Inflammatory macrophage (primary cell): ENCODE data around the gene AQP9.

Source experiments
- DNase-seq, 2 donors: peaks; one replicate each; pipeline ENCODE4 v3.0.0-alpha.2; 2020 to 2022

AQP9 gene

GRCh38 chr15:58228718-58229117 lies 90.5 kb downstream of the AQP9 start:
- no peak for DNase-seq

GRCh38 chr15:58229297-58229768 lies 91.2 kb downstream of the AQP9 start:
- DNase-seq, result no peak

- peak; percentile 56 to 80 for DNase-seq
Measured at GRCh38 chr15:58232281-58233065, 94.3 kb downstream of the AQP9 start.

GRCh38 chr15:58233341-58233740 lies 95.2 kb downstream of the AQP9 start:
- no peak for DNase-seq
